Tibial nerve (tissue), 4 donors: ENCODE measurements around the gene MYMK. TPM values are rescaled to one million over a fixed set of nuclear protein-coding genes. Genes with fewer than 3 reads are reported as not detected.

Experiments
- DNase-seq, 2 donors: peaks; one replicate each; pipeline ENCODE4 v3.0.0-alpha.2; 2019; ENCODE audit warnings: low spot score in 2 of 2
- H3K27ac ChIP-seq, 4 donors: fragments of 200-600 bp; sonication (generic) in 3 of 4; one replicate each; pipeline ENCODE4 v1.5.1; 2017 to 2019; ENCODE audit warnings: mild to moderate bottlenecking in 1 of 4
- H3K27me3 ChIP-seq, 2 donors: fragments of 200-600 bp; sonication (generic) in 1 of 2; one replicate each; pipeline versions ENCODE4 v1.5.1 to v1.6.0; 2017 to 2019
- H3K36me3 ChIP-seq, 3 donors: fragments of 200-600 bp; sonication (generic); one replicate each; pipeline ENCODE4 v1.5.1; 2018 to 2019
- H3K4me1 ChIP-seq, 4 donors: fragments of 200-600 bp; sonication (generic) in 3 of 4; one replicate each; pipeline ENCODE4 v1.5.1; 2017 to 2019
- H3K4me3 ChIP-seq, 4 donors: fragments of 200-600 bp; sonication (generic) in 3 of 4; one replicate each; pipeline ENCODE4 v1.5.1; 2017 to 2019; ENCODE audit warnings: mild to moderate bottlenecking in 1 of 4, moderate library complexity in 1 of 4
- H3K9me3 ChIP-seq, 4 donors: fragments of 200-600 bp; sonication (generic) in 3 of 4; one replicate each; pipeline ENCODE4 v1.5.1; 2017 to 2019
- EP300 ChIP-seq, 2 donors: sonication (generic); formaldehyde crosslinking; IDR thresholded peaks; one replicate each; pipeline ENCODE4 v1.6.1; 2017; ENCODE audit warnings: antibody characterized with exemption in 2 of 2, mild to moderate bottlenecking in 1 of 2
- POLR2A ChIP-seq, 2 donors: fragments of 450-650 bp; IDR thresholded peaks; one replicate each; pipeline ENCODE4 v1.6.1; 2017; ENCODE audit warnings: antibody characterized with exemption in 2 of 2, mild to moderate bottlenecking in 2 of 2, moderate library complexity in 2 of 2
- WGBS, 2 donors: methylation state at CpG; one replicate each; pipeline ENCODE4 v1.1.5; 2018; 5-methylcytosine and 5-hydroxymethylcytosine counted together
- total RNA-seq, 4 donors: library from RNA; depleted of rRNA; stranded (reverse); fragments of >200 nt; gene quantifications; one replicate each; pipeline ENCODE4 v1.1.0, GENCODE V29; 2016
- TF ChIP-seq, protein P1 (sequence below), 5 experiments: fragments of 200-600 bp in 3 of 5; fragments of 450-650 bp in 2 of 5; sonication (generic) in 3 of 5; IDR thresholded peaks; one replicate each; pipeline ENCODE4 v1.5.1; 2016 to 2019; ENCODE audit warnings: antibody characterized with exemption in 5 of 5, mild to moderate bottlenecking in 3 of 5, moderate library complexity in 2 of 5

MYMK gene
- total RNA-seq, 4 donors from 2014 or later = 1.4 to 8.3 TPM; not detected in 2

DNA sequence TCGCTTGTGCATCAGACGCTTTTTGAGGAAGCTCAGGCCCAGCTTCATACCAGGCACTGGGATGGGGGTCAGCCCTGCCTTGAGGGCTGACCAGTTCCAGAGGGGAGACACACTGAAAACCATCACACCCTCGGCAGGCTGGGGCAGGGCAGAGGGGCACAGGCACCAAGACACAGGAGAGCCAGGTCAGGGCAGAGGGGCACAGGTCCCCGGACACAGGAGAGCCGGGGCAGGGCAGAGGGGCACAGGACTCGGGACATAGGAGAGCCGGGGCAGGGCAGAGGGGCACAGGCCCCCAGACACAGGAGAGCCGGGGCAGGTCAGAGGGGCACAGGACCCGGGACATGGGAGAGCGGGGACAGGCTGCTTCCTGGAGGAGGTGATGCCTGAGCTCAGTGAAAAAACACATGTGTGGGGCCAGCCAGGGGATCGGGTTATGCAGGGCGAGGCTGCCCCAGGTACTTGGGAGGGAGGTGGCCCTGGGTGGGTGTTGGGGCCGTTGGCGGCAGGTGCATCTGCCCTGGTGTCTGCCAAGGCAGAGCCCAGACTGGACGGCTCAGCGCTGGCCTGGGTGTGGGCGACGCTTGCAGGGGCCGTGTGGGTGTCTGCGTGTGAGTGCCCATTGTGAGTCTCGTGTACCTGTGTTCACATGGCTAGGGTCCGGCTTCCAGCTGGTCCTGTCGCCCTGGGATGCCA lies 30.8 kb downstream of the MYMK start:
- Histone ChIP-seq H3K27ac (no peak overlapping the region), H3K9me3 (no peaks in the 10 kb centered on the region), H3K4me1 (peaks cover 0 to 44% (median 11%) of the 10 kb centered on the region in 4 donors), H3K4me3 (no peak overlapping the region), H3K27me3 (peaks cover 0 to 7% of the 10 kb centered on the region in 2 donors), H3K36me3 (no peaks in the 10 kb centered on the region)
- TF ChIP-seq POLR2A (IDR thresholded peaks at IDR 0.05) = no peak
- 86 to 89% methylated on average over 23 of the region's 23 CpGs for WGBS, 2 donors
- DNase-seq = no peak

DNA sequence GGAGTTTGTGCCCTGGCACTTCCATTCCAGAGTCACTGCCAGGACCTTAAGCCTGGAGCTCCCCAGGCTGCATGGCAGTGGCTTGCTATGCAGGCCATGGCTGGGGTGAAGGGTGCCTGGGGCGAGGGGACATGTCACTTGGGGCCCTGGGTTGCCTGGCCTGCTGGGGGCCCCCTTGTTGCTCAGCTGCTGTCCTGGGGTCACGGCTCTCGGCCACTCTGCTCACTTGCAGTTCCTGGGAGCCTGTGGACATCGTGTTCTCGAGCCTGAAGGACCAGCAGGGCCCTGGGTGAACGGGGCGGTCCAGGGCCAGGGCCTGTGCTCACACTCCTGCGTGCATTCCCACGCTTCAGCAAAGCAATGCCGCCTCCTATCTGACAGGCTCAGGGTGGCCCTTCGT lies 31.3 kb downstream of the MYMK start:
- H3K27me3 ChIP-seq = peaks cover 0 to 7% of the 10 kb centered on the region in 2 donors
- H3K9me3 ChIP-seq = no peaks in the 10 kb centered on the region
- H3K36me3 ChIP-seq = no peaks in the 10 kb centered on the region
- peak overlapping the region in 2 of 4 donors; percentile 70 to 76 for H3K27ac ChIP-seq
- DNase-seq = no peak
- 60 to 82% methylated on average over 1 to 8 of the region's 11 CpGs for WGBS, 2 donors
- TF ChIP-seq, protein P1, sequence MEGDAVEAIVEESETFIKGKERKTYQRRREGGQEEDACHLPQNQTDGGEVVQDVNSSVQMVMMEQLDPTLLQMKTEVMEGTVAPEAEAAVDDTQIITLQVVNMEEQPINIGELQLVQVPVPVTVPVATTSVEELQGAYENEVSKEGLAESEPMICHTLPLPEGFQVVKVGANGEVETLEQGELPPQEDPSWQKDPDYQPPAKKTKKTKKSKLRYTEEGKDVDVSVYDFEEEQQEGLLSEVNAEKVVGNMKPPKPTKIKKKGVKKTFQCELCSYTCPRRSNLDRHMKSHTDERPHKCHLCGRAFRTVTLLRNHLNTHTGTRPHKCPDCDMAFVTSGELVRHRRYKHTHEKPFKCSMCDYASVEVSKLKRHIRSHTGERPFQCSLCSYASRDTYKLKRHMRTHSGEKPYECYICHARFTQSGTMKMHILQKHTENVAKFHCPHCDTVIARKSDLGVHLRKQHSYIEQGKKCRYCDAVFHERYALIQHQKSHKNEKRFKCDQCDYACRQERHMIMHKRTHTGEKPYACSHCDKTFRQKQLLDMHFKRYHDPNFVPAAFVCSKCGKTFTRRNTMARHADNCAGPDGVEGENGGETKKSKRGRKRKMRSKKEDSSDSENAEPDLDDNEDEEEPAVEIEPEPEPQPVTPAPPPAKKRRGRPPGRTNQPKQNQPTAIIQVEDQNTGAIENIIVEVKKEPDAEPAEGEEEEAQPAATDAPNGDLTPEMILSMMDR (IDR thresholded peaks at IDR 0.05) = no peak
- TF ChIP-seq POLR2A (IDR thresholded peaks at IDR 0.05) = no peak
- TF ChIP-seq EP300 (IDR thresholded peaks at IDR 0.05) = no peak
- no peak overlapping the region for H3K4me3 ChIP-seq
- peaks cover 0 to 44% (median 11%) of the 10 kb centered on the region in 4 donors for H3K4me1 ChIP-seq

DNA sequence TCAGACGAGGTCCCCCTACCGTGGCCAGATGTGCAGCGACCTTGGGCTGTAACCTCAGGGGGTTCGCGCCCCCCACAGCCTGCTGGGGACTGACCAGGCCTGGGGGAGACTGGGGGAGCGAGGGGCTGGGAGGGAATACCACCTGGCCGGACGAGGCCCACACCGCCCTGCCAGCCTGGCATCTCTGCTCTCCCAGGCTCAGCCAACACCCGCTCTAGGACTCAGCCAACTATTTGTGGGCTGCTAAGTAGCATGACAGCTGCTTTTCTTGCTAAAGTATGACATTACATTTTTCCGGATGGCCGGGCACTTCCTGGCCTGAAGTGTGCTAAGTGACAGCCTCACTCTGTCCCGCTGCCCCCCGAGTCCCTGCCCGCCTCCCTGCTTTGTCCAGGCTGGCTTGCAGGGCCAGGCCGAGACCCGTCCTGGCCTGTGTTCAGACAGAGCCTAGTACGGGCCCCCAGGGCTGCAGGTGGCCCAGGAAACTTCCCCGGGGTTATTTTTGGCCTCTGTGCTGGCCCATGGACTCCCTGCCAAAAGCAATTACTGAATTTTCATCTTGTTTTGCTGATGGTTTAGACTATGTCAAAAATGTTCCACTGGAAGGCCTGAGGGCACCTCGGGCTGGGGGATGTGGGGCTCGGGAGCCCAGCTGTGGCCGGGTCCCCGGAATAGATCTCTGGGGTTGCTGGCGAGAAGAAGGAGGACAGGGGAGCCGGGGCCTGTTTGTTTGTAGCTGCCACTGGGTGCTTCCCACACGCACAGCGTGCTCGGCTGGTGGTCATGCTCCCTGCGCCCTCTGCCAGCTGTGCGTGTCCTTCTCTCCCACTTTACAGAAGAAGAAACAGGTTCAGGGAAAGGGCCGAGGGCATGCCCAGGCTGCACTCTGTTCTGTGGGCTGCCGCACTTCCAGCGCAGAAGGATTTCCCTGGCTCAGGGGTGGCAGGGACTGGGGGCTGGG lies 32.4 kb downstream of the MYMK start:
- DNase-seq = no peak
- peaks cover 0 to 5% of the 10 kb centered on the region in 2 donors for H3K27me3 ChIP-seq
- TF ChIP-seq EP300 (IDR thresholded peaks at IDR 0.05) (no peak), POLR2A (IDR thresholded peaks at IDR 0.05) (no peak)
- peaks cover 0 to 50% (median 11%) of the 10 kb centered on the region in 4 donors for H3K4me1 ChIP-seq
- H3K4me3 ChIP-seq = no peak overlapping the region
- peak overlapping the region in 3 of 4 donors; percentile 52 to 76 (median 70) for H3K27ac ChIP-seq
- no peaks in the 10 kb centered on the region for H3K36me3 ChIP-seq
- no peaks in the 10 kb centered on the region for H3K9me3 ChIP-seq
- 43 to 49% methylated on average over 28 to 30 of the region's 33 CpGs for WGBS, 2 donors

DNA sequence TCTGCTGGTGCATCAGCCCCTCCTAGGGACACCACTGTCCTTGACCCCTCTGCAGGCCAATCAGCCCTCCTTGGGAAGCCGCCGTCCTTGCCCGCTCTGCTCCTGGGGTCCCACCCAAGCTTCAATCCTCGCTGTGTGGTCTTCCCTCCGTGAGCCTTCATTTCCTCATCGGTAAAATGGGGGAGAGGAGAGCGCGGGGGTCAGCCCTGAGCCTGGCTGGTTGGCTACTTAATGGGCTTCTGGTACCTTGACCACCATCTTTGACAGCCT lies 33.2 kb downstream of the MYMK start:
- no peak for DNase-seq
- Histone ChIP-seq H3K4me3 (no peak overlapping the region), H3K4me1 (peaks cover 0 to 46% (median 11%) of the 10 kb centered on the region in 4 donors), H3K9me3 (no peaks in the 10 kb centered on the region), H3K36me3 (no peaks in the 10 kb centered on the region), H3K27me3 (no peaks in the 10 kb centered on the region), H3K27ac (peak overlapping the region in 2 of 4 donors; percentile 70 to 76)
- TF ChIP-seq, protein P1 (IDR thresholded peaks at IDR 0.05) = no peak
- no peak for TF ChIP-seq POLR2A (IDR thresholded peaks at IDR 0.05)
- TF ChIP-seq EP300 (IDR thresholded peaks at IDR 0.05) = no peak
- 83 to 96% methylated on average over 8 of the region's 8 CpGs for WGBS, 2 donors

DNA sequence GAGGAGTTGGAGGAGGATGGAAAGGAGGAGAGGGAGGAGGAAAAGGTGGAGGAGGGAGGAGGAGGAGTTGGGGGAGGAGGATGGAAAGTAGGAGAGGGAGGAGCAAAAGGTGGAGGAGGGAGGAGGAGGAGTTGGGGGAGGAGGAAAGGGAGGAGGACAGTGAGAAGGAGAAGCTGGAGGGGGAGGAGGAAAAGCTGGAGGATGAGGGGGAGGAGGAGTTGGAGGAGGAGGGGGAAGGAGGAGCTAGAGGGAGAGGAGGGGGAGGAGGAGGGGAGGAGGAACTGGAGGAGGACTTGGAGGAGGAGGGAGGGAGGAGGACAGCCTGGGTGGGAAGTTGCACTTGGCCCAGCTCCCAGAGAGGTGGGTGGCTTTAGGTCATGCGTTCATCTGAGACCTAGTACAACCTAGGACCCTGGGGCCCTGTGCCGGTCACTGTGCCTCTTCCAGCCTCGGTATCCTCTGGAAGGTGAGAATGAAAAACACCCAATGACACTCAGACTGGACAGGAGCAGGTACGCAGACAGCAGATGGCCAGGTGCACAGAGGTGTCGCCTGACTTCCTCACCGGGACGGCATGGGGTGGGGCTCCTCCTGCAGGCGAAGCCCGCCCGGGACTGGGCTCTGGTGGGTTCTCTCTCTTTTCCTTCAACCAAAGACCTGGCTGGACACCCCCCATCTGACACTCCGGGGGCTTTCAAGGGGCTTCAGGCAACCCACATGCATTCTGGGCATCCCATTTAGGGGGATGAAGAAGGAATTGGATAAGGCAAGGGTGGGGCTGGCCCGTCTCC lies 33.7 kb downstream of the MYMK start:
- 70 to 77% methylated on average over 12 of the region's 12 CpGs for WGBS, 2 donors
- DNase-seq = no peak
- Histone ChIP-seq H3K4me3 (no peak overlapping the region), H3K27me3 (no peaks in the 10 kb centered on the region), H3K9me3 (no peaks in the 10 kb centered on the region), H3K27ac (peak overlapping the region in 1 of 4 donors; percentile 76), H3K36me3 (no peaks in the 10 kb centered on the region), H3K4me1 (peaks cover 0 to 46% (median 12%) of the 10 kb centered on the region in 4 donors)
- TF ChIP-seq, protein P1 (IDR thresholded peaks at IDR 0.05) = no peak
- TF ChIP-seq POLR2A (IDR thresholded peaks at IDR 0.05) (no peak), EP300 (IDR thresholded peaks at IDR 0.05) (no peak)
